ENCODE results near the gene ATRNL1. TPM values are rescaled to one million over a fixed set of nuclear protein-coding genes. Genes with fewer than 3 reads are reported as not detected.

ATRNL1 gene
- total RNA-seq, 4 donors from 2014 or later, result 0.93 to 19.0 (median 8.7) TPM

DNA sequence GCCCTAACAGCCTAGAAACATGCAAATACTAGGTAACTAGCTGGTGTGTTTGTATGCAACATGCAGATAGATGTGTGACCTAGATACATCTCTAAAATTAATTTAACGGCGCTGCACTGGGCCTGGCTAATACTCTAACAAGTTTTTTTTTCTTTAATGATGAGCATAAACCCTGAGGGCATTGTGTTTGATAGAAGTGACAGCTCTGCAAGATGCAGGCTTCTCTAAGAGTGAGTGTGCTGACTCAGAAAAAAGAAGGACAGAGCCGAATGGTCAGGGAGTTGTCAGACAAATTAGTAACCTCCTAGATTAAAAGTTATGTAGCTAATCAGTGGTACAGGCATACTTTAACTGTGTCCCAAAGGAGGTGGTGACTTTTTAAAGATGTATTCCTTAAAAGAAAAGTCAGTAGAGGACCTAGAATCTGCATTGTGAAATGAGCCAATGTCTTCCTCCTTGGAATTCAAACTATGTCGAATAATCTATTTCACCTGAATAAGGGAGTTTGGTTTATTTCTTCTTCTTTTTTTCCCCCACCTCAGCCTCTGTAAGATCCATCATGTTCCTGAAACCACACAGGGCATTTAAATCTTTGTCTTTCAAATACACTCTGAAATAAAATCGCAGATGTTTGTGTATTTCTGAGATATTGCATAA lies 864.7 kb downstream of the ATRNL1 start:
- Histone ChIP-seq H3K27me3 (no peaks in the 10 kb centered on the region), H3K9me3 (no peaks in the 10 kb centered on the region), H3K36me3 (no peaks in the 10 kb centered on the region), H3K4me1 (no peaks in the 10 kb centered on the region), H3K4me3 (no peak overlapping the region), H3K27ac (no peak overlapping the region)
- TF ChIP-seq POLR2AphosphoS5 (IDR thresholded peaks at IDR 0.05), result no peak
- TF ChIP-seq, protein P1, sequence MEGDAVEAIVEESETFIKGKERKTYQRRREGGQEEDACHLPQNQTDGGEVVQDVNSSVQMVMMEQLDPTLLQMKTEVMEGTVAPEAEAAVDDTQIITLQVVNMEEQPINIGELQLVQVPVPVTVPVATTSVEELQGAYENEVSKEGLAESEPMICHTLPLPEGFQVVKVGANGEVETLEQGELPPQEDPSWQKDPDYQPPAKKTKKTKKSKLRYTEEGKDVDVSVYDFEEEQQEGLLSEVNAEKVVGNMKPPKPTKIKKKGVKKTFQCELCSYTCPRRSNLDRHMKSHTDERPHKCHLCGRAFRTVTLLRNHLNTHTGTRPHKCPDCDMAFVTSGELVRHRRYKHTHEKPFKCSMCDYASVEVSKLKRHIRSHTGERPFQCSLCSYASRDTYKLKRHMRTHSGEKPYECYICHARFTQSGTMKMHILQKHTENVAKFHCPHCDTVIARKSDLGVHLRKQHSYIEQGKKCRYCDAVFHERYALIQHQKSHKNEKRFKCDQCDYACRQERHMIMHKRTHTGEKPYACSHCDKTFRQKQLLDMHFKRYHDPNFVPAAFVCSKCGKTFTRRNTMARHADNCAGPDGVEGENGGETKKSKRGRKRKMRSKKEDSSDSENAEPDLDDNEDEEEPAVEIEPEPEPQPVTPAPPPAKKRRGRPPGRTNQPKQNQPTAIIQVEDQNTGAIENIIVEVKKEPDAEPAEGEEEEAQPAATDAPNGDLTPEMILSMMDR (IDR thresholded peaks at IDR 0.05), result no peak
- TF ChIP-seq EP300 (IDR thresholded peaks at IDR 0.05), result no peak
- TF ChIP-seq POLR2A (IDR thresholded peaks at IDR 0.05), result no peak
- WGBS, 2 donors (ENCODE audit: low coverage in 1 of 2), result 81 to 82% methylated on average over 5 of the region's 5 CpGs
- ATAC-seq, result no peak

DNA sequence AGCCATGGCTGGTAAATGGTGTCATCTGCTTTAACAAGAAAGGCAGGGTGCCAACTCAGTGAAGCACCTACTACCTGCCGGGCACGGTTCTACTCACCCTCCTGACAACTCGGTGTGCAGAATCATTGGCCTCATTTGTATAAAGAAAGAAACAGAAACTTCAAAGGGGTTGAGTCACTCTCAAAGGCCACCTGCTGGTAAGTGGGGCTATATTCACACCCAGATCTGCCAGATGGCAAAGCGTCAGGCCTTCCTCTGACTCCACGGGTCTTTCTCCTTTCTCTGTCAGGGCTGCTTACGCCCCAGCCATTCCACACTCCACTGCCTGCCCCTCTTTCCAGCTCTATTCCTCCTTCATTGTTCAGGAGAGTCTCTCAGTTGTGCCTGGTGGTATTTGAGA lies 870.7 kb downstream of the ATRNL1 start:
- ATAC-seq, result no peak
- TF ChIP-seq, protein P1 (IDR thresholded peaks at IDR 0.05), result no peak
- TF ChIP-seq EP300 (IDR thresholded peaks at IDR 0.05) (no peak), POLR2A (IDR thresholded peaks at IDR 0.05) (no peak), POLR2AphosphoS5 (IDR thresholded peaks at IDR 0.05) (no peak)
- 56 to 88% methylated on average over 5 to 6 of the region's 6 CpGs for WGBS, 2 donors (ENCODE audit: low coverage in 1 of 2)

DNA sequence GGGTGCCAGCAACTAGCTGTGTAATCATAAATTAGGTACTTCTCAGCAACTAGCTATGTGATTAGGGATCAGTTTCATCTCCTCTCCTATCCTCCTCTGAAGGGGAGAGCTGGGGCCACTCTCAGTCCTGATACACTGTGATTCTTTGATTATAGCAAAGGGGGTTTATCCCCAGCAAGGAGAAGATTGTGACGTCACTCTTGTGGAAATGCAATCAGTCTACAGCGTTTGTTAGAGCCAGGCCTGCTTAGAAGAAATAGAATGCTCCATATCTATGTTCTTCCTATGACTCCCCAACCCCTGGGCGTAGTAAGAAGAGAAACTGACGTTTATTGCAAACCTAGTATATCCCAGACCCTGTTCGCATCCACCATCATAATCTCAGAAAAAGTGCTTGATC lies 871.7 kb downstream of the ATRNL1 start:
- Histone ChIP-seq H3K9me3 (no peaks in the 10 kb centered on the region), H3K27me3 (no peaks in the 10 kb centered on the region), H3K27ac (no peak overlapping the region), H3K36me3 (no peaks in the 10 kb centered on the region), H3K4me1 (no peaks in the 10 kb centered on the region), H3K4me3 (no peak overlapping the region)
- ATAC-seq, result no peak
- 83 to 90% methylated on average over 5 of the region's 5 CpGs for WGBS, 2 donors (ENCODE audit: low coverage in 1 of 2)
- no peak for TF ChIP-seq POLR2A (IDR thresholded peaks at IDR 0.05)
- TF ChIP-seq EP300 (IDR thresholded peaks at IDR 0.05), result no peak
- no peak for TF ChIP-seq POLR2AphosphoS5 (IDR thresholded peaks at IDR 0.05)
- TF ChIP-seq, protein P1 (IDR thresholded peaks at IDR 0.05), result no peak

More for the DNA sequence above, 870.7 kb downstream of the ATRNL1 start:
- Histone ChIP-seq H3K9me3 (no peaks in the 10 kb centered on the region), H3K36me3 (no peaks in the 10 kb centered on the region), H3K27ac (no peak overlapping the region), H3K27me3 (no peaks in the 10 kb centered on the region), H3K4me3 (no peak overlapping the region), H3K4me1 (no peaks in the 10 kb centered on the region)

GRCh38 chr10:115965376-115965775 lies 872.2 kb downstream of the ATRNL1 start:
- no peak overlapping the region for H3K4me3 ChIP-seq
- no peaks in the 10 kb centered on the region for H3K9me3 ChIP-seq
- no peak for ATAC-seq
- TF ChIP-seq POLR2AphosphoS5 (IDR thresholded peaks at IDR 0.05) (no peak), EP300 (IDR thresholded peaks at IDR 0.05) (no peak), POLR2A (IDR thresholded peaks at IDR 0.05) (no peak)
- TF ChIP-seq, protein P1 (IDR thresholded peaks at IDR 0.05), result no peak
- H3K4me1 ChIP-seq, result no peaks in the 10 kb centered on the region
- 72 to 73% methylated on average over 5 to 6 of the region's 7 CpGs for WGBS, 2 donors (ENCODE audit: low coverage in 1 of 2)
- no peaks in the 10 kb centered on the region for H3K36me3 ChIP-seq
- H3K27me3 ChIP-seq, result no peaks in the 10 kb centered on the region
- no peak overlapping the region for H3K27ac ChIP-seq

DNA sequence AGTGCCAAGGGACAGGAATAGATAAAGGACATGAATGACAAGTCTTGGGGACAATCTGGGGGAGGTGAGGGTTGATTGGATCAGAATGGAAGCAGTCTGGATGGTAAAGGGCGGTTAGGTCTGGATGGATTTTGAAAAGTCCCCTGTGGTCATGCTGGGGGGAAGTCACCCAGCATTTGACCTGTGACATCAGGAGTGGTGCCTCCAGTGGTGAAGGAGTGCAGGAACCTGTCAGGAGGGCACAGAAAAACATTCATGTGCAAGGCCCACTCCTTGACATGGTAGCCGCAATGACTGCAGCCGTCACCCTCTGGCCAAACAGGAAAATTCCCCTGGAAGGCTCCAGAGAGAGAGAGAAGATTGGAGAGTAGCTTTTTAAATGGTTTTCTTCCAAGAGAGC lies 875.1 kb downstream of the ATRNL1 start:
- ATAC-seq, result no peak
- TF ChIP-seq EP300 (IDR thresholded peaks at IDR 0.05) (no peak), POLR2A (IDR thresholded peaks at IDR 0.05) (no peak), POLR2AphosphoS5 (IDR thresholded peaks at IDR 0.05) (no peak)
- TF ChIP-seq, protein P1 (IDR thresholded peaks at IDR 0.05), result no peak
- Histone ChIP-seq H3K27ac (no peak overlapping the region), H3K4me3 (no peak overlapping the region), H3K27me3 (no peaks in the 10 kb centered on the region), H3K4me1 (no peaks in the 10 kb centered on the region), H3K36me3 (no peaks in the 10 kb centered on the region), H3K9me3 (no peaks in the 10 kb centered on the region)
- 78 to 100% methylated on average over 2 to 3 of the region's 3 CpGs for WGBS, 2 donors (ENCODE audit: low coverage in 1 of 2)
